HEK293T (cell line): ENCODE data around the gene TMEM131L.

Source experiments
- ARNT ChIP-seq: fragments of 450-650 bp; IDR thresholded peaks from 2 replicates; pipeline ENCODE4 v1.6.1; 2017; ENCODE audit warnings: mild to moderate bottlenecking
- BHLHE40 ChIP-seq: fragments of 450-650 bp; IDR thresholded peaks from 2 replicates; pipeline ENCODE4 v1.6.1; 2016; ENCODE audit warnings: mild to moderate bottlenecking, moderate library complexity, borderline replicate concordance
- CTBP1 ChIP-seq: fragments of 450-650 bp; IDR thresholded peaks from 2 replicates; pipeline ENCODE4 v1.6.1; 2016; ENCODE audit warnings: borderline replicate concordance
- FOXA1 ChIP-seq: fragments of 450-650 bp; IDR thresholded peaks from 2 replicates; pipeline ENCODE4 v1.6.1; 2016; ENCODE audit warnings: mild to moderate bottlenecking
- FOXK2 ChIP-seq: fragments of 450-650 bp; IDR thresholded peaks from 2 replicates; pipeline ENCODE4 v1.6.1; 2016; ENCODE audit warnings: mild to moderate bottlenecking
- HDGF ChIP-seq: fragments of 450-650 bp; IDR thresholded peaks from 2 replicates; pipeline ENCODE4 v1.6.1; 2017; ENCODE audit warnings: antibody characterized with exemption, borderline replicate concordance
- LEF1 ChIP-seq: fragments of 450-650 bp; IDR thresholded peaks from 2 replicates; pipeline ENCODE4 v1.6.1; 2017; ENCODE audit warnings: mild to moderate bottlenecking, borderline replicate concordance
- PKNOX1 ChIP-seq: fragments of 450-650 bp; IDR thresholded peaks from 2 replicates; pipeline ENCODE4 v1.6.1; 2016
- SP1 ChIP-seq: fragments of 450-650 bp; IDR thresholded peaks from 2 replicates; pipeline ENCODE4 v1.6.1; 2017
- SUZ12 ChIP-seq: fragments of 450-650 bp; IDR thresholded peaks from 2 replicates; pipeline ENCODE4 v1.6.1; 2016; ENCODE audit warnings: mild to moderate bottlenecking
- TARDBP ChIP-seq: fragments of 450-650 bp; IDR thresholded peaks from 2 replicates; pipeline ENCODE4 v1.6.1; 2016

DNA sequence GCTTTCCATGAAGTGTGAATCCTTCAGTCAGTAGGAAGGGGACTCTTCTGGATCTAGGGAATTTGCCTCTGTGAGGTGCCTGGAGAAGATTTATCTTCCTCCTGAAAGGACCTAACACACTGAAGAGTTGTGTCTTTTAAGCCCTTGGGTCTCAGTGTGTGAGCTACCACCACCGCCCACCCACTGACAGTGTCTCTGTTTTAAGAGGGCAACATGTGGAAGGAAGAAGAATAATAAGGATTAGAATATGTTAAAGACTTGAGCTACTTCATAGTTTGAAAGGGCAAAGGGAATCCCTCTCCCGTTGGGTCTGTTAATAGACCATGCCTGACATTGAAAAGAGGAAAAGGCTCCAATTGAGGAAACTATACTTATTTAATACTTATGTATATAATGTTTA is 153.7 kb downstream of the TMEM131L start:
- TF ChIP-seq PKNOX1 (no peak), ARNT (no peak), TARDBP (no peak), SP1 (no peak), LEF1 (no peak), FOXA1 (no peak), BHLHE40 (no peak), HDGF (no peak), FOXK2 (no peak), SUZ12 (no peak), CTBP1 (no peak)
